K562 (cell line): ENCODE results near the gene ELMO1. TPM values are rescaled to one million over a fixed set of nuclear protein-coding genes. Genes with fewer than 3 reads are reported as not detected.

Experiments
- ATAC-seq: fragments of 200-7000 bp; cut with Tn5 transposase; 3 replicates; pipeline ENCODE4 v1.9.1; 2020; ENCODE audit warnings: moderate library complexity
- BruUV-seq: library from RNA; stranded (reverse); fragments of 400-500 nt; replicated peaks from 2 replicates; lab custom pipeline; 2021; lab: Mats Ljungman, UMichigan
- CTCF ChIA-PET: fragments of 300-600 bp; formaldehyde crosslinking; extraction: SDS; loops from one replicate; lab custom pipeline; 2021; ENCODE audit warnings: low intra/inter-chr PET ratio; lab: Yijun Ruan, JAX
- POLR2A ChIA-PET: fragments of 300-600, 350-650 bp; sonication (Branson Sonifier 250); formaldehyde crosslinking; extraction: SDS; loops from one replicate; lab custom pipeline; 2021; ENCODE audit warnings: antibody characterized with exemption, inconsistent platforms; lab: Yijun Ruan, JAX
- DNase-seq, 4 experiments: peaks; one replicate each; pipeline versions ENCODE4 v3.0.0 to v3.0.0-alpha.2; 2011 to 2018; ENCODE audit warnings: low spot score in 3 of 4, mixed read lengths in 3 of 4; ENCODE audit errors: extremely low read depth in 1 of 4
- FAIRE-seq: peaks from 2 replicates; lab custom pipeline; 2011; peaks lifted over from hg19 to GRCh38; lab: Jason Lieb, UNC
- H2AFZ ChIP-seq: 2 replicates; pipeline ENCODE4 v1.6.0; 2011; ENCODE audit warnings: low read depth, low read length, control low read depth, inconsistent platforms
- H3K27ac ChIP-seq: fragments of 200-600 bp; 3 replicates; pipeline ENCODE4 v1.8.0; 2011; ENCODE audit warnings: low read depth, mild to moderate bottlenecking, control low read depth, inconsistent platforms, low read length, moderate library complexity, mixed read lengths; ENCODE audit errors: extremely low read depth
- H3K27me3 ChIP-seq, 2 experiments: fragments of 300-600 bp in 1 of 2; 2 replicates in 1 of 2; 3 replicates in 1 of 2; pipeline versions ENCODE4 v1.6.0 to v1.8.0; 2011; ENCODE audit warnings: inconsistent platforms in 2 of 2, low read length in 2 of 2, mild to moderate bottlenecking in 1 of 2, mixed read lengths in 1 of 2, moderate library complexity in 1 of 2; ENCODE audit not compliant: control insufficient read depth in 2 of 2, insufficient read depth in 2 of 2
- H3K36me3 ChIP-seq: fragments of 300-600 bp; 3 replicates; pipeline ENCODE4 v1.8.0; 2011; ENCODE audit warnings: mild to moderate bottlenecking, low read length, inconsistent platforms; ENCODE audit not compliant: control insufficient read depth, insufficient read depth
- H3K4me1 ChIP-seq, 2 experiments: fragments of 200-600 bp in 1 of 2; replicated peaks in 1 of 2; 2 replicates in 1 of 2; 3 replicates in 1 of 2; pipeline versions ENCODE4 v1.5.1 to v1.8.0; 2011; ENCODE audit warnings: inconsistent platforms in 2 of 2, low read length in 2 of 2, mild to moderate bottlenecking in 1 of 2, mixed read lengths in 1 of 2, moderate library complexity in 1 of 2; ENCODE audit not compliant: control insufficient read depth in 2 of 2, insufficient read depth in 2 of 2
- H3K4me2 ChIP-seq: 2 replicates; pipeline ENCODE4 v1.6.1; 2011; ENCODE audit warnings: low read length, control low read depth, inconsistent platforms, mixed read lengths; ENCODE audit not compliant: insufficient read depth
- H3K4me3 ChIP-seq: fragments of 200-600 bp; sonication (generic), shearing (Covaris generic); 2 replicates; pipeline ENCODE4 v1.5.1; 2016; ENCODE audit warnings: control low read depth, inconsistent platforms
- H3K79me2 ChIP-seq: fragments of 200-600 bp; 3 replicates; pipeline ENCODE4 v1.8.0; 2011; ENCODE audit warnings: low read length, inconsistent platforms; ENCODE audit not compliant: control insufficient read depth, insufficient read depth
- H3K9ac ChIP-seq, 2 experiments: 2 replicates each; pipeline versions ENCODE4 v1.6.0 to v1.6.1; 2011; ENCODE audit warnings: low read depth in 2 of 2, low read length in 2 of 2, control low read depth in 1 of 2, inconsistent platforms in 1 of 2, mild to moderate bottlenecking in 1 of 2, mixed read lengths in 1 of 2; ENCODE audit not compliant: insufficient read depth in 1 of 2
- H3K9me1 ChIP-seq: one replicate; pipeline ENCODE4 v1.6.0; 2011; ENCODE audit warnings: inconsistent platforms, mild to moderate bottlenecking, low read length, moderate library complexity; ENCODE audit not compliant: control insufficient read depth, insufficient read depth
- H3K9me3 ChIP-seq: replicated peaks from 2 replicates; pipeline ENCODE4 v1.5.1; 2011; ENCODE audit warnings: low read depth, low read length, inconsistent platforms; ENCODE audit not compliant: control insufficient read depth, insufficient read depth
- H4K20me1 ChIP-seq: replicated peaks from 2 replicates; pipeline ENCODE4 v1.6.1; 2011; ENCODE audit warnings: low read length, inconsistent platforms, mixed read lengths; ENCODE audit not compliant: control insufficient read depth, insufficient read depth
- CEBPG ChIP-seq, 3 experiments: fragments of 200-800 bp in 1 of 3; sonication (Bioruptor generic) in 1 of 3; sonication (generic) in 1 of 3; formaldehyde crosslinking in 1 of 3; IDR thresholded peaks in 2 of 3; conservative IDR thresholded peaks in 1 of 3; 2 replicates each; pipeline versions ENCODE4 v1.6.1 to v1.8.0; 2016 to 2022; ENCODE audit warnings: missing compliant biosample characterization in 2 of 3, missing genetic modification characterization in 2 of 3, mild to moderate bottlenecking in 1 of 3, missing genetic modification reagents in 1 of 3
- FOSL1 ChIP-seq: fragments of 200-800 bp; sonication (Bioruptor generic); conservative IDR thresholded peaks from 2 replicates; pipeline ENCODE4 v1.6.1; 2016; ENCODE audit warnings: missing genetic modification characterization, missing compliant biosample characterization
- HDAC2 ChIP-seq: fragments of 450-650 bp; IDR thresholded peaks from 2 replicates; pipeline ENCODE4 v1.6.1; 2016; ENCODE audit warnings: mild to moderate bottlenecking
- MCM3 ChIP-seq: fragments of 450-650 bp; IDR thresholded peaks from 2 replicates; pipeline ENCODE4 v1.6.1; 2016
- MYNN ChIP-seq, 2 experiments: sonication (generic); formaldehyde crosslinking in 1 of 2; IDR thresholded peaks; 2 replicates each; pipeline versions ENCODE4 v1.5.0 to v1.6.1; 2016 to 2020; ENCODE audit warnings: antibody characterized with exemption in 1 of 2, missing genetic modification reagents in 1 of 2
- PCBP1 ChIP-seq: fragments of 200-400 bp; formaldehyde crosslinking; IDR thresholded peaks from 2 replicates; pipeline ENCODE4 v1.6.1; 2018; ENCODE audit warnings: mild to moderate bottlenecking, low read depth, low read length; ENCODE audit not compliant: poor library complexity, severe bottlenecking
- THAP12 ChIP-seq: fragments of 250-450 bp; sonication (Bioruptor Pico); IDR thresholded peaks from 2 replicates; pipeline ENCODE4 v1.9.0; 2021; ENCODE audit warnings: mild to moderate bottlenecking, inconsistent platforms
- ZFX ChIP-seq: sonication (generic); formaldehyde crosslinking; IDR thresholded peaks from 2 replicates; pipeline ENCODE4 v1.8.0; 2022; ENCODE audit warnings: mild to moderate bottlenecking, missing genetic modification reagents, moderate library complexity
- WGBS: fragments of 100-300 bp; shearing (Covaris generic); methylation state at CpG from one replicate; pipeline ENCODE4 v1.1.6; 2016; ENCODE audit warnings: low coverage, mixed read lengths; ENCODE audit not compliant: insufficient coverage; ENCODE audit errors: missing lambda C conversion rate; 5-methylcytosine and 5-hydroxymethylcytosine counted together
- in situ Hi-C: fragments of 300-500 bp; cut with MboI; formaldehyde crosslinking; loops from 4 replicates; pipeline ENCODE4 v1.15.0; 2018; ENCODE audit warnings: inconsistent platforms, mixed read lengths
- intact Hi-C: fragments of 100-400 bp; cut with micrococcal nuclease; formaldehyde crosslinking; loops from 2 replicates; pipeline ENCODE4 v1.14.2; 2022
- polyA plus RNA-seq, 8 experiments: library from polyadenylated mRNA; depleted of rRNA in 4 of 8; stranded (reverse) in 5 of 8; unstranded in 3 of 8; fragments of >200 nt; fragmentation: Nextera tagmentation in 2 of 8; fragmentation: Illumina TruSeq in 1 of 8; extraction: Ambion mirVana in 2 of 8; extraction: Trizol in 1 of 8; gene quantifications; 2 replicates each; pipeline versions ENCODE4 v1.2.1 to v1.2.3, GENCODE V29; 2011 to 2014; ENCODE audit warnings: inconsistent platforms in 1 of 8, missing spikeins in 1 of 8
- total RNA-seq, 7 experiments: library from RNA; depleted of rRNA in 6 of 7; stranded (reverse); fragments of >200 nt in 6 of 7; fragmentation: Illumina TruSeq in 2 of 7; extraction: Trizol in 2 of 7; gene quantifications; 2 replicates each; pipeline versions ENCODE4 v1.2.1 to v1.2.3, GENCODE V29; 2011 to 2021; ENCODE audit warnings: low replicate concordance in 1 of 7
- TF ChIP-seq, protein P1 (sequence below): fragments of 450-650 bp; IDR thresholded peaks from 2 replicates; pipeline ENCODE4 v1.6.1; 2016; ENCODE audit warnings: borderline replicate concordance

The ELMO1 gene
- total and polyA plus RNA-seq, 9 of the 15 experiments (the other 6 are each of a cell fraction or from before 2014, with no cell fraction given): 0.36 to 7.2 (median 3.6) TPM

DNA sequence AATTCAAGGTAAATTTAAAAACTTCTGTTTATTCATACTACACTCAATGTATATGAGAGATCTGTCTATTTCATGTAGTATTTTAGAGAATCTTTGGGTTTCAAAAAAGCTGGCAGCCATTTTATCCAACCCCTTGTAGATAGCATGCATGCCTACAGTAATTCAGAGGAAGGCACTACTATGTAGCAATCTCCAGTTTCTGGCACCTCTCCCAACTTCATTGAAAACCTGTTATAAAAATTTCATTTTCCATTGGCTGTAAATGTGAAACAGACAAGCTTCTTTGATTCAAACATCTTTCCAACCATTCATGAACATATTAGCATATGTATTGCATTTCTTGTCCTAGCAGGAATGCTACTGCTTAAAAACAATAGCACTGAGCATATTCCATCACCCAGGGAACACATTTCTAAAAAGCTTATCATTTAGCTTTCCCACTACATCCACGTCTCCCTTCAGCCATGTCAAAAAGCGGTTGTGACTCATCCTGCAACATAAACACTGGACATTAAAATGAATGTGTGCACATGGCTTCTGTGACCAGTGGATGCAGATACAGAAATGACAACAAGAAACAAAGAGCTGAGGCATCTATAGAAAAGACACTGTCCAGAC lies 393.9 kb downstream of the ELMO1 start:
- no peak for DNase-seq
- no peak for FAIRE-seq
- in situ Hi-C loops (no loop called here), intact Hi-C loops (no loop called here)
- TF ChIP-seq, protein P1, sequence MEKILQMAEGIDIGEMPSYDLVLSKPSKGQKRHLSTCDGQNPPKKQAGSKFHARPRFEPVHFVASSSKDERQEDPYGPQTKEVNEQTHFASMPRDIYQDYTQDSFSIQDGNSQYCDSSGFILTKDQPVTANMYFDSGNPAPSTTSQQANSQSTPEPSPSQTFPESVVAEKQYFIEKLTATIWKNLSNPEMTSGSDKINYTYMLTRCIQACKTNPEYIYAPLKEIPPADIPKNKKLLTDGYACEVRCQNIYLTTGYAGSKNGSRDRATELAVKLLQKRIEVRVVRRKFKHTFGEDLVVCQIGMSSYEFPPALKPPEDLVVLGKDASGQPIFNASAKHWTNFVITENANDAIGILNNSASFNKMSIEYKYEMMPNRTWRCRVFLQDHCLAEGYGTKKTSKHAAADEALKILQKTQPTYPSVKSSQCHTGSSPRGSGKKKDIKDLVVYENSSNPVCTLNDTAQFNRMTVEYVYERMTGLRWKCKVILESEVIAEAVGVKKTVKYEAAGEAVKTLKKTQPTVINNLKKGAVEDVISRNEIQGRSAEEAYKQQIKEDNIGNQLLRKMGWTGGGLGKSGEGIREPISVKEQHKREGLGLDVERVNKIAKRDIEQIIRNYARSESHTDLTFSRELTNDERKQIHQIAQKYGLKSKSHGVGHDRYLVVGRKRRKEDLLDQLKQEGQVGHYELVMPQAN: no peak
- peak; percentile 27; the same call in 1 of the 2 replicates for TF ChIP-seq FOSL1 (tag)
- no peaks in the 10 kb centered on the region for H3K36me3 ChIP-seq
- H3K9me1 ChIP-seq: no peaks in the 10 kb centered on the region
- H3K9me3 ChIP-seq: no peaks in the 10 kb centered on the region
- ChIA-PET CTCF (no interaction called here), POLR2A (no interaction called here)
- H2AFZ ChIP-seq: no peak overlapping the region
- no peaks in the 10 kb centered on the region for H3K79me2 ChIP-seq
- ATAC-seq: no peak
- H3K27me3 ChIP-seq: no peaks in the 10 kb centered on the region
- no peak overlapping the region for H3K27ac ChIP-seq
- BruUV-seq: no TSS peak
- H3K4me3 ChIP-seq: no peak overlapping the region
- H3K9ac ChIP-seq: no peak overlapping the region
- no peak overlapping the region for H3K4me2 ChIP-seq
- H4K20me1 ChIP-seq: no peaks in the 10 kb centered on the region
- no peaks in the 10 kb centered on the region for H3K4me1 ChIP-seq
- WGBS: 0% methylated on average over 2 of the region's 2 CpGs

DNA sequence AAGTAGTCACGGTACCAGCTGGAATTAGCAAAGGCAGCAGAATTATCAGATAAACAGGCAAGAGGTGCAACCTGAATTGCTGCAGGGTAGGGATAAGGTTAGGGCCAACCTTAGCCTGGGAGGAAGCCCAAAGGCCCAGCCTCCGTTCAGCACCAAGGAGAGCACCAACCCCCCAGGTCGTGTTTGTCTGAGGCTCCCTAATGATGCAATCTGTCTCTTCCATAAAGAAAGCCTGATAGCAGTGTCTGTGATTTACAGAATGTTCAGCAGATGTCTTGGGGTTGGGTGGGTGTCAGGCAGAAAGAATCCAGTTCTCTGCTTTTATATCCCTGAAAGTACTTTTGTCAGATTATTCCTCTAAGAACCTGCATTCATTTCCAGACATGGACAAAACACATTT lies 396.0 kb downstream of the ELMO1 start:
- no peak overlapping the region for H2AFZ ChIP-seq
- H3K36me3 ChIP-seq: no peaks in the 10 kb centered on the region
- H3K79me2 ChIP-seq: no peaks in the 10 kb centered on the region
- no peaks in the 10 kb centered on the region for H3K4me1 ChIP-seq
- no peaks in the 10 kb centered on the region for H3K9me1 ChIP-seq
- no peak overlapping the region for H3K27ac ChIP-seq
- BruUV-seq: no TSS peak
- ChIA-PET CTCF (no interaction called here), POLR2A (no interaction called here)
- WGBS: 0% methylated on average over 3 of the region's 3 CpGs
- H3K9me3 ChIP-seq: no peaks in the 10 kb centered on the region
- in situ Hi-C loops (no loop called here), intact Hi-C loops (no loop called here)
- H3K27me3 ChIP-seq: no peaks in the 10 kb centered on the region
- peak; percentile 28 to 48 (median 34) for DNase-seq
- no peak overlapping the region for H3K4me2 ChIP-seq
- no peak overlapping the region for H3K4me3 ChIP-seq
- ATAC-seq: peak; percentile 71
- no peaks in the 10 kb centered on the region for H4K20me1 ChIP-seq
- H3K9ac ChIP-seq: no peak overlapping the region
- FAIRE-seq: peak; percentile 76
- TF ChIP-seq ZFX (CRISPR knock-in tag) (no peak), THAP12 (CRISPR knock-in tag) (no peak), MCM3 (no peak), PCBP1 (no peak), CEBPG (CRISPR knock-in tag; IDR thresholded peaks at IDR 0.05) (peak; percentile 77), CEBPG (tag; conservative IDR thresholded peaks at IDR 0.05 in 1 of 2, IDR thresholded peaks at IDR 0.05 in 1 of 2) (peak in 1 of 2 experiments; percentile 74; a peak in 3 of 4 replicates), HDAC2 (0 out of 2 replicates have a peak, but pooled peaks have one; percentile 39), MYNN (IDR thresholded peaks at IDR 0.05) (no peak), MYNN (CRISPR knock-in tag; IDR thresholded peaks at IDR 0.05) (no peak)
